HepG2 (cell line): ENCODE data around the gene SAMD8. TPM values are rescaled to one million over a fixed set of nuclear protein-coding genes. Genes with fewer than 3 reads are reported as not detected.

ENCODE experiments used
- ATF7 ChIP-seq, 2 experiments: fragments of 450-650 bp in 1 of 2; sonication (generic) in 1 of 2; formaldehyde crosslinking in 1 of 2; IDR thresholded peaks; 2 replicates each; pipeline versions ENCODE4 v1.4.0 to v1.6.1; 2016 to 2020; ENCODE audit warnings: antibody characterized with exemption in 1 of 2, mild to moderate bottlenecking in 1 of 2, missing genetic modification reagents in 1 of 2
- CBX5 ChIP-seq: sonication (generic); formaldehyde crosslinking; IDR thresholded peaks from 2 replicates; pipeline ENCODE4 v1.4.0; 2020; ENCODE audit warnings: missing genetic modification reagents, borderline replicate concordance
- GABPA ChIP-seq, 2 experiments: IDR thresholded peaks; 2 replicates each; pipeline ENCODE4 v1.6.1; 2011 to 2016; ENCODE audit warnings: low read depth in 2 of 2, low read length in 1 of 2, missing biosample characterization in 1 of 2, missing genetic modification characterization in 1 of 2
- POLR2A ChIP-seq, 2 experiments: IDR thresholded peaks; 2 replicates each; pipeline ENCODE4 v1.6.1; 2011; ENCODE audit warnings: low read depth in 2 of 2, low read length in 2 of 2, mild to moderate bottlenecking in 1 of 2, moderate library complexity in 1 of 2; ENCODE audit not compliant: insufficient read depth in 1 of 2
- RARA ChIP-seq: IDR thresholded peaks from 2 replicates; pipeline ENCODE4 v1.6.1; 2016; ENCODE audit warnings: missing genetic modification reagents, missing compliant biosample characterization
- SCMH1 ChIP-seq: sonication (generic); formaldehyde crosslinking; IDR thresholded peaks from 2 replicates; pipeline ENCODE4 v1.9.0; 2021; ENCODE audit warnings: missing genetic modification reagents, mild to moderate bottlenecking, borderline replicate concordance
- TSC22D2 ChIP-seq: sonication (generic); formaldehyde crosslinking; IDR thresholded peaks from 2 replicates; pipeline ENCODE4 v1.5.1; 2020; ENCODE audit warnings: missing genetic modification reagents, mild to moderate bottlenecking, borderline replicate concordance
- ZNF766 ChIP-seq: sonication (generic); formaldehyde crosslinking; IDR thresholded peaks from 2 replicates; pipeline ENCODE4 v1.5.0; 2020; ENCODE audit warnings: missing genetic modification reagents, borderline replicate concordance
- ZNF773 ChIP-seq: sonication (generic); formaldehyde crosslinking; IDR thresholded peaks from 2 replicates; pipeline ENCODE4 v1.4.0; 2020; ENCODE audit warnings: missing genetic modification reagents, borderline replicate concordance
- ZNF788 ChIP-seq: sonication (generic); formaldehyde crosslinking; IDR thresholded peaks from 2 replicates; pipeline ENCODE4 v1.5.0; 2020; ENCODE audit warnings: mild to moderate bottlenecking, missing genetic modification reagents, borderline replicate concordance
- ZNF83 ChIP-seq: sonication (generic); formaldehyde crosslinking; IDR thresholded peaks from 2 replicates; pipeline ENCODE4 v1.4.0; 2020; ENCODE audit warnings: missing genetic modification reagents, mild to moderate bottlenecking, borderline replicate concordance
- ZSCAN12 ChIP-seq: sonication (generic); formaldehyde crosslinking; IDR thresholded peaks from 2 replicates; pipeline ENCODE4 v1.9.0; 2021; ENCODE audit warnings: mild to moderate bottlenecking, missing genetic modification reagents
- ZSCAN31 ChIP-seq: sonication (generic); formaldehyde crosslinking; IDR thresholded peaks from 2 replicates; pipeline ENCODE4 v1.5.0; 2020; ENCODE audit warnings: low read depth, mild to moderate bottlenecking, missing genetic modification reagents
- polyA plus RNA-seq, 8 experiments: library from polyadenylated mRNA; depleted of rRNA in 3 of 8; stranded (reverse) in 7 of 8; unstranded in 1 of 8; fragments of >200 nt; fragmentation: Illumina TruSeq in 4 of 8; extraction: Trizol in 4 of 8; gene quantifications; 2 replicates each; pipeline versions ENCODE4 v1.2.1 to v1.2.3, GENCODE V29; 2011 to 2016; ENCODE audit warnings: low read depth in 4 of 8, missing spikeins in 1 of 8, mixed read lengths in 1 of 8; ENCODE audit not compliant: insufficient read depth in 1 of 8
- total RNA-seq, 5 experiments: library from RNA; depleted of rRNA; stranded (reverse); fragments of >200 nt; fragmentation: Illumina TruSeq; extraction: Trizol; gene quantifications; 2 replicates each; pipeline ENCODE4 v1.2.3, GENCODE V29; 2016; ENCODE audit warnings: low read depth in 1 of 5
- TF ChIP-seq, protein P1 (sequence below): sonication (generic); formaldehyde crosslinking; IDR thresholded peaks from 2 replicates; pipeline ENCODE4 v1.5.1; 2020; ENCODE audit warnings: mild to moderate bottlenecking, missing genetic modification reagents, moderate library complexity
- TF ChIP-seq, protein P2 (sequence below): sonication (generic); formaldehyde crosslinking; IDR thresholded peaks from 2 replicates; pipeline ENCODE4 v1.4.0; 2020; ENCODE audit warnings: mild to moderate bottlenecking, missing genetic modification reagents
- TF ChIP-seq, protein P3 (sequence below): sonication (generic); formaldehyde crosslinking; IDR thresholded peaks from 2 replicates; pipeline ENCODE4 v1.5.0; 2020; ENCODE audit warnings: mild to moderate bottlenecking, missing genetic modification reagents
- TF ChIP-seq, protein P4 (sequence below): sonication (generic); formaldehyde crosslinking; IDR thresholded peaks from 2 replicates; pipeline ENCODE4 v1.4.0; 2020; ENCODE audit warnings: missing genetic modification reagents; ENCODE audit errors: not compliant biosample characterization
- TF ChIP-seq, protein P5 (sequence below): sonication (generic); formaldehyde crosslinking; conservative IDR thresholded peaks from 2 replicates; pipeline ENCODE4 v1.8.0; 2022; ENCODE audit warnings: missing genetic modification reagents

Gene SAMD8
- total and polyA plus RNA-seq, 2 of the 13 experiments (the other 11 are each of a cell fraction or from before 2014, with no cell fraction given), result 10.4 to 13.2 TPM

DNA sequence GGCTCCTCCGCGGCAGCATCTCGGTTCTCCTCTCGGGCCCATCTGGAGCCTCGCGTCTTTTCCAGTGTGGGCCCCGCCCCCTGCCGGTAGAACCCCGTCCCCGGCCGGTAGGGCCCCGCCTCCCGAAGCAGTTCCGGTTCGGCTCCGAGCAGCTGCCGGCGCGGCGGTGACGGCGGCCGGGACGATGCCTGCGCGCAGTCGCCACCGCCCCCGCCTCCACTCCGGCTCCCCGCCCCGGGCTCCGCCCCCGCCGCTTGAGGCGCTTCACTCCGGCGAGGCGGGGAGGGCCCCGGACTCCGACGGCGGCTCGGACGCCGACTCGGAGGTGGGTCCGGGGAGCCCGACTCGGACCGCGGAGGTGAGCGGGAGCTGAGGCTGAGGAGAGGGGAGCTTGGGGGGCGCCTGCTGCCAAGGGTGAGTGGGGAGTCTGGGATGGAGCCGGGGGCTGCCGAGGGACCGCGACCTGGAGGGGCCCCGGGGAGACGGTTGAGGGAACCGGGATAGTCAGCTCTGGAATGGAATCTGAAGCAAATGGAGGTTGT lies at the start of gene SAMD8 (continued):
- TF ChIP-seq ZNF766 (CRISPR knock-in tag), result no peak
- no peak for TF ChIP-seq CBX5 (CRISPR knock-in tag)
- no peak for TF ChIP-seq ZNF773 (CRISPR knock-in tag)
- no peak for TF ChIP-seq SCMH1
- no peak for TF ChIP-seq ZSCAN31 (CRISPR knock-in tag)
- no peak for TF ChIP-seq ZSCAN12 (CRISPR knock-in tag)
- TF ChIP-seq, protein P1, sequence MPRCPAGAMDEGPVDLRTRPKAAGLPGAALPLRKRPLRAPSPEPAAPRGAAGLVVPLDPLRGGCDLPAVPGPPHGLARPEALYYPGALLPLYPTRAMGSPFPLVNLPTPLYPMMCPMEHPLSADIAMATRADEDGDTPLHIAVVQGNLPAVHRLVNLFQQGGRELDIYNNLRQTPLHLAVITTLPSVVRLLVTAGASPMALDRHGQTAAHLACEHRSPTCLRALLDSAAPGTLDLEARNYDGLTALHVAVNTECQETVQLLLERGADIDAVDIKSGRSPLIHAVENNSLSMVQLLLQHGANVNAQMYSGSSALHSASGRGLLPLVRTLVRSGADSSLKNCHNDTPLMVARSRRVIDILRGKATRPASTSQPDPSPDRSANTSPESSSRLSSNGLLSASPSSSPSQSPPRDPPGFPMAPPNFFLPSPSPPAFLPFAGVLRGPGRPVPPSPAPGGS (CRISPR knock-in tag), result no peak
- TF ChIP-seq, protein P2, sequence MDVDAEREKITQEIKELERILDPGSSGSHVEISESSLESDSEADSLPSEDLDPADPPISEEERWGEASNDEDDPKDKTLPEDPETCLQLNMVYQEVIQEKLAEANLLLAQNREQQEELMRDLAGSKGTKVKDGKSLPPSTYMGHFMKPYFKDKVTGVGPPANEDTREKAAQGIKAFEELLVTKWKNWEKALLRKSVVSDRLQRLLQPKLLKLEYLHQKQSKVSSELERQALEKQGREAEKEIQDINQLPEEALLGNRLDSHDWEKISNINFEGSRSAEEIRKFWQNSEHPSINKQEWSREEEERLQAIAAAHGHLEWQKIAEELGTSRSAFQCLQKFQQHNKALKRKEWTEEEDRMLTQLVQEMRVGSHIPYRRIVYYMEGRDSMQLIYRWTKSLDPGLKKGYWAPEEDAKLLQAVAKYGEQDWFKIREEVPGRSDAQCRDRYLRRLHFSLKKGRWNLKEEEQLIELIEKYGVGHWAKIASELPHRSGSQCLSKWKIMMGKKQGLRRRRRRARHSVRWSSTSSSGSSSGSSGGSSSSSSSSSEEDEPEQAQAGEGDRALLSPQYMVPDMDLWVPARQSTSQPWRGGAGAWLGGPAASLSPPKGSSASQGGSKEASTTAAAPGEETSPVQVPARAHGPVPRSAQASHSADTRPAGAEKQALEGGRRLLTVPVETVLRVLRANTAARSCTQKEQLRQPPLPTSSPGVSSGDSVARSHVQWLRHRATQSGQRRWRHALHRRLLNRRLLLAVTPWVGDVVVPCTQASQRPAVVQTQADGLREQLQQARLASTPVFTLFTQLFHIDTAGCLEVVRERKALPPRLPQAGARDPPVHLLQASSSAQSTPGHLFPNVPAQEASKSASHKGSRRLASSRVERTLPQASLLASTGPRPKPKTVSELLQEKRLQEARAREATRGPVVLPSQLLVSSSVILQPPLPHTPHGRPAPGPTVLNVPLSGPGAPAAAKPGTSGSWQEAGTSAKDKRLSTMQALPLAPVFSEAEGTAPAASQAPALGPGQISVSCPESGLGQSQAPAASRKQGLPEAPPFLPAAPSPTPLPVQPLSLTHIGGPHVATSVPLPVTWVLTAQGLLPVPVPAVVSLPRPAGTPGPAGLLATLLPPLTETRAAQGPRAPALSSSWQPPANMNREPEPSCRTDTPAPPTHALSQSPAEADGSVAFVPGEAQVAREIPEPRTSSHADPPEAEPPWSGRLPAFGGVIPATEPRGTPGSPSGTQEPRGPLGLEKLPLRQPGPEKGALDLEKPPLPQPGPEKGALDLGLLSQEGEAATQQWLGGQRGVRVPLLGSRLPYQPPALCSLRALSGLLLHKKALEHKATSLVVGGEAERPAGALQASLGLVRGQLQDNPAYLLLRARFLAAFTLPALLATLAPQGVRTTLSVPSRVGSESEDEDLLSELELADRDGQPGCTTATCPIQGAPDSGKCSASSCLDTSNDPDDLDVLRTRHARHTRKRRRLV (CRISPR knock-in tag), result no peak
- TF ChIP-seq ZNF788, result peak; percentile 59; the same call in 1 of the 2 replicates
- TF ChIP-seq TSC22D2 (CRISPR knock-in tag), result no peak
- peak; percentile 74 for TF ChIP-seq GABPA (IDR thresholded peaks at IDR 0.05; ENCODE audit: low read depth, low read length)
- TF ChIP-seq GABPA (CRISPR knock-in tag; IDR thresholded peaks at IDR 0.05; ENCODE audit: low read depth), result peak; percentile 83
- TF ChIP-seq, protein P3, sequence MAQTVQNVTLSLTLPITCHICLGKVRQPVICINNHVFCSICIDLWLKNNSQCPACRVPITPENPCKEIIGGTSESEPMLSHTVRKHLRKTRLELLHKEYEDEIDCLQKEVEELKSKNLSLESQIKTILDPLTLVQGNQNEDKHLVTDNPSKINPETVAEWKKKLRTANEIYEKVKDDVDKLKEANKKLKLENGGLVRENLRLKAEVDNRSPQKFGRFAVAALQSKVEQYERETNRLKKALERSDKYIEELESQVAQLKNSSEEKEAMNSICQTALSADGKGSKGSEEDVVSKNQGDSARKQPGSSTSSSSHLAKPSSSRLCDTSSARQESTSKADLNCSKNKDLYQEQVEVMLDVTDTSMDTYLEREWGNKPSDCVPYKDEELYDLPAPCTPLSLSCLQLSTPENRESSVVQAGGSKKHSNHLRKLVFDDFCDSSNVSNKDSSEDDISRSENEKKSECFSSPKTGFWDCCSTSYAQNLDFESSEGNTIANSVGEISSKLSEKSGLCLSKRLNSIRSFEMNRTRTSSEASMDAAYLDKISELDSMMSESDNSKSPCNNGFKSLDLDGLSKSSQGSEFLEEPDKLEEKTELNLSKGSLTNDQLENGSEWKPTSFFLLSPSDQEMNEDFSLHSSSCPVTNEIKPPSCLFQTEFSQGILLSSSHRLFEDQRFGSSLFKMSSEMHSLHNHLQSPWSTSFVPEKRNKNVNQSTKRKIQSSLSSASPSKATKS, result no peak
- TF ChIP-seq, protein P4, sequence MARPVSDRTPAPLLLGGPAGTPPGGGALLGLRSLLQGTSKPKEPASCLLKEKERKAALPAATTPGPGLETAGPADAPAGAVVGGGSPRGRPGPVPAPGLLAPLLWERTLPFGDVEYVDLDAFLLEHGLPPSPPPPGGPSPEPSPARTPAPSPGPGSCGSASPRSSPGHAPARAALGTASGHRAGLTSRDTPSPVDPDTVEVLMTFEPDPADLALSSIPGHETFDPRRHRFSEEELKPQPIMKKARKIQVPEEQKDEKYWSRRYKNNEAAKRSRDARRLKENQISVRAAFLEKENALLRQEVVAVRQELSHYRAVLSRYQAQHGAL, result no peak
- TF ChIP-seq RARA (CRISPR knock-in tag), result no peak
- no peak for TF ChIP-seq ZNF83 (CRISPR knock-in tag)
- TF ChIP-seq, protein P5, sequence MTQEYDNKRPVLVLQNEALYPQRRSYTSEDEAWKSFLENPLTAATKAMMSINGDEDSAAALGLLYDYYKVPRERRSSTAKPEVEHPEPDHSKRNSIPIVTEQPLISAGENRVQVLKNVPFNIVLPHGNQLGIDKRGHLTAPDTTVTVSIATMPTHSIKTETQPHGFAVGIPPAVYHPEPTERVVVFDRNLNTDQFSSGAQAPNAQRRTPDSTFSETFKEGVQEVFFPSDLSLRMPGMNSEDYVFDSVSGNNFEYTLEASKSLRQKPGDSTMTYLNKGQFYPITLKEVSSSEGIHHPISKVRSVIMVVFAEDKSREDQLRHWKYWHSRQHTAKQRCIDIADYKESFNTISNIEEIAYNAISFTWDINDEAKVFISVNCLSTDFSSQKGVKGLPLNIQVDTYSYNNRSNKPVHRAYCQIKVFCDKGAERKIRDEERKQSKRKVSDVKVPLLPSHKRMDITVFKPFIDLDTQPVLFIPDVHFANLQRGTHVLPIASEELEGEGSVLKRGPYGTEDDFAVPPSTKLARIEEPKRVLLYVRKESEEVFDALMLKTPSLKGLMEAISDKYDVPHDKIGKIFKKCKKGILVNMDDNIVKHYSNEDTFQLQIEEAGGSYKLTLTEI (CRISPR knock-in tag), result no peak
- TF ChIP-seq POLR2A (IDR thresholded peaks at IDR 0.05; ENCODE audit: insufficient read depth in 1 of 2, low read depth in 2 of 2, low read length in 2 of 2), result peak in 1 of 2 experiments; percentile 67; a peak in 2 of 4 replicates
- no peak for TF ChIP-seq ATF7 (IDR thresholded peaks at IDR 0.05)
- no peak for TF ChIP-seq ATF7 (CRISPR knock-in tag; IDR thresholded peaks at IDR 0.05)
